ENCODE measurements around the gene AFAP1.
"Not testable (repeated sequence)": the region's sequence is repeated elsewhere in the genome, so short reads cannot be mapped to it uniquely, and the experiment has no call there.

Gene AFAP1

DNA sequence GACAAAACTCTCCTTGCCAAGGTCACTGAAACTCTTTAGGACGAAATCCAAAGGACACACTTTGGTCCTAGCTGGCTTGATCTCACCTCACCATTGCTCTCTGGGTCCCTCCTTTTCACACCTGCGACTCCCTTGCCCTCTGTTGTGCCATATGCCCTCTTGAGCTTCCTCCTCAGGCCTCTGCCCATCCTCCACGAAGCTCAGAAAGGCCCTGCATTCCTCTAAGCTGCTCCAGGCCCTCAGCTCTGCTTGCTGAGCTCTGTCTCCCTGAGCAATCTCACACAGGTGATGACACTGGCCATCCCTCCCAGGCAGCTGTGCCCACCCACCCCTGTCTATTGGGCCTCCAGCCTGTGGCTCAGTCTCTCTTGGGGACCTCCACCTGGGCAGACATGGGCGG is 10.1 kb upstream of the AFAP1 start:
- peaks cover 5% of the 10 kb centered on the region for H3K9me3 ChIP-seq
- no peaks in the 10 kb centered on the region for H3K4me1 ChIP-seq (ENCODE audit: control insufficient read depth in 1 of 2, insufficient read depth in 1 of 2, low read depth in 1 of 2, low read length in 1 of 2)
- no peak overlapping the region for H3K4me3 ChIP-seq (ENCODE audit: low read depth in 1 of 2, low read length in 1 of 2)
- H3K36me3 ChIP-seq, result no peaks in the 10 kb centered on the region
- peaks cover 30% of the 10 kb centered on the region for H3K27me3 ChIP-seq
- no peak overlapping the region for H3K27ac ChIP-seq
- no peak for TF ChIP-seq CTCF (IDR thresholded peaks at IDR 0.05)

GRCh38 chr4:7947927-7948326 is 8.3 kb upstream of the AFAP1 start:
- no peak overlapping the region for H3K4me3 ChIP-seq (ENCODE audit: low read depth in 1 of 2, low read length in 1 of 2)
- H3K27ac ChIP-seq, result no peak overlapping the region
- H3K27me3 ChIP-seq, result peaks cover 35% of the 10 kb centered on the region
- H3K36me3 ChIP-seq, result no peaks in the 10 kb centered on the region
- H3K4me1 ChIP-seq (ENCODE audit: control insufficient read depth in 1 of 2, insufficient read depth in 1 of 2, low read depth in 1 of 2, low read length in 1 of 2), result no peaks in the 10 kb centered on the region
- H3K9me3 ChIP-seq, result no peaks in the 10 kb centered on the region
- TF ChIP-seq CTCF (IDR thresholded peaks at IDR 0.05), result no peak

DNA sequence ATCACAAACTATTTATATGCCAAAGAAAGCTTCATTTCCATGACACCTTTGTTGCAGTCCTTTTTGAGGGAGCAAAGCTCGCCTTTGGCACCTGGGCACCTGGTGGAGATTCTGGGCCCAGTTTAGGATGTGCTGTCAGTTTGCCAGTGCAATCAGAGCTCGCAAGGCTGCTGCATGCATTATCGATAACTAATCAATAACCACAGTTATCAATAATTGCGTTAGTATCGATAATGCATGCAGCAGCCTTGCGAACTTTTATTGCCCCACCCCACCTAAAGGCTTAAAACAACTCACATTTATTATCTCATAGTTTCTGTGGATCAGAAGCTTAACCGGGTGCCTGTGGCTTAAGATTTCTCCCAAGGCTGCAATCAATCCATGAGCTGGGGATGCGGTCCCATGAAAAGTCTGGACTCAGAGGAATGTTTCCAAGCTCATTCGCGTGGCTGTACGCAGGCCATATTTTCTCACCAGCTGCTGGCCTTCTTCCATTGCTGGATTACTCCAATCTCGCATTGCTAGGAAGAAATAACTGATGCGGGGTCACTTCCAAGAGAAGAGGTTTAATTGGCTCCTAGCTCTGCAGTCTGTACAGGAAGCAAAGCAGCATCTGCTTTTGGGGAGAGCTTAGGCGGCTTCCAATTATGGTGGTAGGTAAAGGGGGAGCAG is 6.2 kb upstream of the AFAP1 start:
- H3K27ac ChIP-seq, result no peak overlapping the region
- peaks cover 54% of the 10 kb centered on the region for H3K27me3 ChIP-seq
- no peak overlapping the region for H3K4me3 ChIP-seq (ENCODE audit: low read depth in 1 of 2, low read length in 1 of 2)
- TF ChIP-seq CTCF (IDR thresholded peaks at IDR 0.05), result no peak
- H3K36me3 ChIP-seq, result no peaks in the 10 kb centered on the region
- no peaks in the 10 kb centered on the region for H3K4me1 ChIP-seq (ENCODE audit: control insufficient read depth in 1 of 2, insufficient read depth in 1 of 2, low read depth in 1 of 2, low read length in 1 of 2)
- H3K9me3 ChIP-seq, result no peaks in the 10 kb centered on the region

DNA sequence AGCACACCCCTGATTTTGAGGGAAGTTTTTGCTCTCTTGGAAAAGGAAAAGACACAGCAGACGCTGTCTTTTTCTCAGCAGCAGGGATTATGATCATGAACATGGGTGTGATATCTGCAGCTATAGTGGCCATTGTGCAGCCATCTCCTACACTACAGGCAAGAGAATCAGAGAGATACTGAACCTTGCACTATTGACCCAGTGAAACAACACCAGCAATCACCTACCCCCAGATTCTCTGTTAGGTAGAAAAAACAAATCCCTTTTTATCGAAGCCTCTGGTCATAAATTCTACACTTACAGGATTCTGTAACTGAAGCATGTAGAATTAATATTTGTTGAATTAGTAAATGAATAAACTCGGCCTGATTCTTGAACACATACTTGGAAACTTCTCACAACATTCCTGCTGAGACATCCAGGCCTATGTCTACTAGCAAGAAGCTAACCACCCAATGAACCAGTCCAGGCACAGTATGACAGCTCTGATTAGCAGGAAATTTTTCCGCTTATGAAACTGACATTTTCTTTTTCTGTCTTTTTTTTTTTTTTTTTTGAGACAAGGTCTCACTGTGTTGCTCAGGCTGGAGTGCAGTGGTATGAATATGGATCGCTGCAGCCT is 5.0 kb upstream of the AFAP1 start:
- H3K4me3 ChIP-seq (ENCODE audit: low read depth in 1 of 2, low read length in 1 of 2), result no peak overlapping the region
- peaks cover 62% of the 10 kb centered on the region for H3K27me3 ChIP-seq
- H3K27ac ChIP-seq, result no peak overlapping the region
- TF ChIP-seq CTCF (IDR thresholded peaks at IDR 0.05), result no peak
- H3K36me3 ChIP-seq, result no peaks in the 10 kb centered on the region
- no peaks in the 10 kb centered on the region for H3K9me3 ChIP-seq
- peaks cover 0 to 3% of the 10 kb centered on the region in 2 experiments for H3K4me1 ChIP-seq (ENCODE audit: control insufficient read depth in 1 of 2, insufficient read depth in 1 of 2, low read depth in 1 of 2, low read length in 1 of 2)

DNA sequence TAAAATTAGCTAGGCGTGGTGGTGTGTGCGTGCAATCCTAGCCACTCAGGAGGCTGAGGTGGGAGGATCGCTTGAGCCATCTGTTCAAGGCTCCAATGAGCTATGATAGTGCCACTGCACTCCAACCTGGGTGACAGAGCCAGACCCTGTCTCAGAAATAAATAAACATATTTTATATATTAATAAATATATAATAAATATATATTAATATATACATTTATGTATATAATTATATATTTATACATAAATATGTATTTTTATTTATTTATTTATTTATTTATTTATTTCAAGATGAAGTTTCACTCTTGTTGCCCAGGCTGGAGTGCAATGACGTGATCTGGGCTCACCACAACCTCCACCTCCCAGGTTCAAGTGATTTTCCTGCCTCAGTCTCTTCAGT is 4.0 kb upstream of the AFAP1 start:
- H3K9me3 ChIP-seq; H3K4me1 ChIP-seq (ENCODE audit: control insufficient read depth in 1 of 2, insufficient read depth in 1 of 2, low read depth in 1 of 2, low read length in 1 of 2); H3K4me3 ChIP-seq (ENCODE audit: low read depth in 1 of 2, low read length in 1 of 2); H3K36me3 ChIP-seq; H3K27ac ChIP-seq: not testable (repeated sequence)
- H3K27me3 ChIP-seq, result peaks cover 64% of the 10 kb centered on the region

- Histone ChIP-seq H3K27ac (no peak overlapping the region), H3K4me1 (ENCODE audit: control insufficient read depth in 1 of 2, insufficient read depth in 1 of 2, low read depth in 1 of 2, low read length in 1 of 2) (peaks cover 0 to 10% of the 10 kb centered on the region in 2 experiments), H3K9me3 (no peaks in the 10 kb centered on the region), H3K36me3 (no peaks in the 10 kb centered on the region), H3K27me3 (peaks cover 65% of the 10 kb centered on the region), H3K4me3 (ENCODE audit: low read depth in 1 of 2, low read length in 1 of 2) (no peak overlapping the region)
- TF ChIP-seq CTCF (IDR thresholded peaks at IDR 0.05), result no peak
Observed at GRCh38 chr4:7943211-7943610, 3.5 kb upstream of the AFAP1 start.
